ENCODE data around the gene GSTP1.
"Not testable (repeated sequence)": the region's sequence is repeated elsewhere in the genome, so short reads cannot be mapped to it uniquely, and the experiment has no call there.

Gene GSTP1

GRCh38 chr11:67616431-67617242 lies 33.0 kb downstream of the GSTP1 start:
- no peak for DNase-seq

DNA sequence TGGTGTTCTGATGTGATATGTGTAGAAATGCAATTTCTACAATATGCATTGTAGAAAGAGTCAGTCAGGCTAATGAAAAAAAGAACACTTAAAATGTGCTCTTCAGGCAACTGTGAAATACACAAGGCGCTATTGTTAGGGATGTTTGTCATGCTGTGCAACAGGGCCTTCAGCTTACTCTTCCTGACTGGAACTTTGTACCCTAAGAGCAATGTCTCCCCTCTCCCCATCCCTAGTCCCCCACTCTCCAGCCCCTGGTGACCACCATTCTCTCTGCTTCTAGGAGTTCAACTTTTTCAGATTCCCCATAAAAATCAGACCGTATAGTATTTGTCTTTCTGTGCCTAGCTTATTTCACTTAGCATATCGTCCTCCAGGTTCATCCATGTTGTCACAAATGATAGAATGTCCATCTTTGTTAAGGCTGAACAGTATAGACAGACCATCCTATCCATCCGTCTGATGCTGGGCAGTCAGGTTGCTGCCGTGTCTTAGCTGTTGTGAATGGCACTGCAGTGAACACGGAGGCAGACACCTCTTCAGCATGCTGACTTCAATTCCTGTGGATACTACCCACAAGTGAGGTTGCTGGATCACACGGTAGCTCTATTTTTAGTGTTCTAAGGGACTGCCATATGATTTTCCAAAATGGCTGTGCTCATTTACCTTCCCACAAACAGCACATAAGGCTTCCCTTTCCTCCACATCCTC lies 33.8 kb downstream of the GSTP1 start:
- no peak for DNase-seq

GRCh38 chr11:67618901-67619659 lies 35.5 kb downstream of the GSTP1 start:
- DNase-seq, result not testable (repeated sequence)

DNA sequence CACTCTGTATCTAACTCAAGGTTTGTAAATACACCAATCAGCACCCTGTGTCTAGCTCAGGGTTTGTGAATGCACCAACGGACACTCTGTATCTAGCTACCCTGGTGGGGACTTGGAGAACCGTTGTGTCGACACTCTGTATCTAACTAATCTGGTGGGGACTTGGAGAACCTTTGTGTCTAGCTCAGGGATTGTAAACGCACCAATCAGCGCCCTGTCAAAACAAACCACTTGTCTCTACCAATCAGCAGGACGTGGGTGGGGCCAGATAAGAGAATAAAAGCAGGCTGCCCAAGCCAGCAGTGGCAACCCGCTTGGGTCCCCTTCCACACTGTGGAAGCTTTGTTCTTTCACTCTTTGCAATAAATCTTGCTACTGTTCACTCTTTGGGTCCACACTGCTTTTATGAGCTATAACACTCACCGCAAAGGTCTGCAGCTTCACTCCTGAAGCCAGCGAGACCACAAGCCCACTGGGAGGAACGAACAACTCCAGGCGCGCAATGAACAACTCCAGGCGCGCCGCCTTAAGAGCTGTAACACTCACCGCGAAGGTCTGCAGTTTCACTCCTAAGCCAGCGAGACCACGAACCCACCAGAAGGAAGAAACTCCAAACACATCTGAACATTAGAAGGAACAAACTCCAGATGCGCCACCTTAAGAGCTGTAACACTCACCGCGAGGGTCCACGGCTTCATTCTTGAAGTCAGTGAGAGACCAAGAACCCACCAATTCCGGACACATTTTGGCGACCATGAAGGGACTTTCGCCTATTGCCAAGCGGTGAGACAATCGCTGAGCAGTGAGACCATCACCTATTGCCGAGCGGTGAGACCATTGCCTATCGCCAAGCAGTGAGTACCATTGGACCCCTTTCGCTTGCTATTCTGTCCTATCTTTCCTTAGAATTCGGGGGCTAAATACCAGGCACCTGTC lies 36.3 kb downstream of the GSTP1 start:
- not testable (repeated sequence) for DNase-seq

- not testable (repeated sequence) for DNase-seq
Measured at GRCh38 chr11:67620621-67621020, 37.0 kb downstream of the GSTP1 start.

DNA sequence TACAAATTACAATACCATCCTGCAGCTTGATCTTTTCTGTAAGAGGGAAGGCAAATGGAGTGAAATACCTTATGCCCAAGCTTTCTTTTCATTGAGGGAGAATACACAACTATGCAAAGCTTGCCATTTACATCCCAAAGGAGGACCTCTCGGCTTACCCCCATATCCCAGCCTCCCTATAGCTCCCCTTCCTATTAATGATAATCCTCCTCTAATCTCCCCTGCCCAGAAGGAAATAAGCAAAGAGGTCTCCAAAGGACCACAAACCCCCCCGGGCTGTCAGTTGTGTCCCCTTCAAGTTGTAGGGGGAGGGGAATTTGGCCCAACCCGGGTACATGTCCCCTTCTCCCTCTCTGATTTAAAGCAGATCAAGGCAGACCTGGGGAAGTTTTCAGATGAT lies 38.3 kb downstream of the GSTP1 start:
- DNase-seq, result not testable (repeated sequence)

GRCh38 chr11:67622905-67623304 lies 39.3 kb downstream of the GSTP1 start:
- DNase-seq, result not testable (repeated sequence)

DNA sequence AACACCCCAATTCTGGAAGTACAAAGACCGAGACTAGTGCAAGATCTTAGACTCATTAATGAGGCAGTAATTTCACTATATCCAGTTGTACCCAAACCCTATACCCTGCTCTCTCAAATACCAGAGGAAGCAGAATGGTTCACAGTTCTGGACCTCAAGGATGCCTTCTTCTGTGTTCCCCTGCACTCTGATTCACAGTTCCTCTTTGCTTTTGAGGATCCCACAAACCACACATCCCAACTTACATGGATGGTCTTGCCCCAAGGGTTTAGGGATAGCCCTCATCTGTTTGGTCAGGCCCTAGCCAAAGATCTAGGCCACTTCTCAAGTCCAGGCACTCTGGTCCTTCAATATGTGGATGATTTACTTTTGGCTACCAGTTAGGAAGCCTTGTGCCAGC lies 40.2 kb downstream of the GSTP1 start:
- DNase-seq, result not testable (repeated sequence)

DNA sequence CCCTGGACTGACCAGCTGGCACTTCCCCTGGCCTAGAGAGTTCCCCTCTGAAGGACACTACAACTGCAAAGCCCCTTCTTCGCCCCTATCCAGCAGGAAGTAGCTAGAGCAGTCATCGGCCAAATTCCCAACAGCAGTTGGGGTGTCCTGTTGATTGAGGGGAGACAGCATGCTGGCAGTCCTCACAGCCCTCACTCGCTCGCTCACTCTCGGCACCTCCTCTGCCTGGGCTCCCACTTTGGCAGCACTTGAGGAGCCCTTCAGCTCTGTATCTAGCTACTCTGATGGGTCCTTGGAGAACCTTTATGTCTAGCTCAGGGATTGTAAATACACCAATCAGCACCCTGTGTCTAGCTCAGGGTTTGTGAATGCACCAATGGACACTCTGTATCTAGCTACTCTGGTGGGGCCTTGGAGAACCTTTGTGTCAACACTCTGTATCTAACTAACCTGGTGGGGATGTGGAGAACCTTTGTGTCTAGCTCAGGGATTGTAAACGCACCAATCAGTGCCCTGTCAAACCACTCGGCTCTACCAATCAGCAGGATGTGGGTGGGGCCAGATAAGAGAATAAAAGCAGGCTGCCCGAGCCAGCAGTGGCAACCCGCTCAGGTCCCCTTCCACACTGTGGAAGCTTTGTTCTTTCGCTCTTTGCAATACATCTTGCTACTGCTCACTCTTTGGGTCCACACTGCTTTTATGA lies 42.7 kb downstream of the GSTP1 start:
- not testable (repeated sequence) for DNase-seq

GRCh38 chr11:67626970-67627369 lies 43.4 kb downstream of the GSTP1 start:
- no peak for DNase-seq

DNA sequence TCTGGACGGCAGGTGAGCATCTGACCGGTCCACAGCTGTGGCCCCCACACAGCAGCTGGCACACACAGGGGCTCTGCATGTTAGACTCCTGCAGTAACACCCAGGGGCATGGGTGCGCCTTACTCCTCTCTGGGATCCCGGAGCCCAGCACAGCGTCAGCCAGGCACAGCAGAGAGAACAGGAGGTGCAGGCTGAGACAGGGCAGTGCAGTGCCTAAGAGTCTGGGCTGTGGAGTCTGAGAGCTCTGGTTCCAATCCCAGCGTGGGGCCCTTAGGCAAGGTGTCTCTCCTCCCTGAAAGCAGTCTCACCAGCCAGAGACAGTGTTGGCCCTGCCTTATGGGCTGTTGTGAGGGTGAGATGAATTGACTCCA lies 43.8 kb downstream of the GSTP1 start:
- DNase-seq, result no peak

DNA sequence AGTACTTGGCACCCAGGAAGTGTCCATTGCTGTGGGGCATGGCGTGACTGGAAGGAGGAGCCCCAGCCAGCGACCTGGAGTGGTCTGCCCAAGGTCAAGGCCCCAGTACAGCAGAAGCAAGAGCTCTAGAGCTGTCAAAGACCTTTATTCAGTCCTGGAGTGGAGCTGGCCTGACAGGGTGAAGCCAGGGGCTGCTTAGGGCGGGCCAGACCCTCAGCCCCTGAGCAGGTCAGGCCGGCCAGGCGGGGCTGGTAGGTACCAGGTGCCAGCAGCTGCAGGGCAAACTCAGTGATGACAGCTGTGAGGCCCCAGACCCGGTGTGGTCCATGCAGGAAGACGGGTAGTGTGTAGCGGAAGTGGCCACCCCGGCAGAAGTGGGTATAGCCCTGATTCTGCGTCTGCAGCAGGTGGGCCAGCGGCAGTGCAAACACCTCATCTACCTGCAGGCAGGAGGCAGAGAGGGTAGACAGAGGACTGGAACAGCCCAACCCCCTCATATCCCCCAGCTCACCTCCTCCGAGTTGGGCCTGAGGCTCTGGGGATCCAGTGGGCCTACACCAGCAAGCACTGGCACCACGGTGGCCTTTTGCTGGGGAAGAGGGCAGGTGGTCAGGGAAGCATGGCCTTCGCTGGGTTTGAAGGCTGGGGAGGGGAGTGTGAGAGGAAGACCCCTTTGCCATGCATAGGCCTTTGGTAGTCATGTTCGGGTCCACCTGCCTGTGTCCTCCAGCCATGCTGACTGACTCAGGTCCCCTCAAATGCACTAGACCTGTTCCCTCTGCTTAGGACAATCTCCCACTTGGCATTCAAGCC lies 44.4 kb downstream of the GSTP1 start:
- DNase-seq, result no peak

DNA sequence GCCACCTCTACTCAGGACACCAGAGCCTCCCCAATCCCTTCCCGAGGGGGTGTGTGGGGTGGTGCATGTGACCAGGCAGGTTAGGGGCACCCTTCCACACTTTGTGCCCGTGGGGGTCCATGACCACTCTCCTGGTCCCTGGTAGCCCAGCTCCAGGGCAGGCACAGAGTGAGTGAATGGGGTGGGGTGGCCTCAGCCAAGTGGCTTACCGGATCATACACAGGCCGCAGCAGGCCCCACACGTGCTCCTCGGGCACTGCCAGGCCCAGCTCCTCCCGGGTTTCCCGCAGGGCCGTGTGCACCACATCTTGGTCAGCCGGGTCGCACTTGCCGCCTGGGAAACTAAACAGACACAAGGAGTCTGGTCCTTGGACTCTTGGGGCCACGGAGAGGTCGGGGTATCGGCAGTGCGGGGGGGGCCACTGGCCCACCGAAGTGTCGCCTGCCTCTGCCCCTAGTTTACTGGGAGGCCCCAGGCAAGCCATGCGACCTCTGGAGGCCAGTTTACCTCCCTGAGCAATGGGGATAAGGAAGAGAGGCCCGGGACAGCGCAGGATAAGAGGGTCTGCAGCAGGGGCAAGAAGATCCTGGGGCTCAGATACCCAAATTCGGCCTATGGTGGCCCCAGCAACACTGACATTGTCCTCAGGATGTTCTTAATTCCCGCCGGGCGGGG lies 45.2 kb downstream of the GSTP1 start:
- no peak for DNase-seq

GRCh38 chr11:67629386-67630227 lies 46.0 kb downstream of the GSTP1 start, which contains the start of gene NUDT8:
TSS of gene NUDT8 (minus strand) at chr11:67629937. CDS start at chr11:67629911, 26 bp downstream.
- peak; percentile 93 for DNase-seq

DNA sequence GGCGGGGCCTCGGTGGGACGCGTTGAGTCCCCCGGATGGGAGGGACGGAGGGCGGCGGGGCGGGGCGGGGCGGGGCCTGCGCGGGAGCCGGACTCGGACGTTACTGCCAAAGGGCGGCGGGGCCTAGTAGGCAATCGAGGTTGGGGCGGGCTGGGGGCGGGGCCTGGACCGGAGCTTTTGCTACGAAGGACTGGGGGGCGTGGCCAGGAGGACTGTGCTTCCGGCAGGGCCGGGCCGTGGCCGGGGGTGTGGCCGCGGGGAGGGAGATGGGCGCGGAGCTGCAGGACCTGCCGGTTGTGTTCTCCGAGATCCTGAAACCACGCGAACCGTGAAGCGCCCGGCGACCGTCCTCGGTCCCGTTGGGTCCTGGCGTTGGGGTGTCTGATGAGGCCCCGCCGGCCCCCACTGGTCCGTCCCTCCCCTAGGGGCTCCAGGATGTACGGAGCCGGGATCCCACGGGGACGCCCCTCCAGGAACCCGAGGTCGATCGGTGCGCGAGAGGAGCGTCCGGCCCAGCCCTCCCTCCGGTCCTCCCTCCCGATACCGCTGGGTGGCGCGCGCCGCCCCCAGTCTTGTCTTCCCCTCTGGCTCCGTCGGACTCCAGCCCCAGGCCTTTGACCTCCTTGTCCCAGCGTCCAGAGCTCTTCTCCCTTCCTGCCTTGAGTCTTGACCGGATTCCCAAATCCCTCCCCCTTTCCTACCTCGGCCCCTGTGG lies 46.8 kb downstream of the GSTP1 start:
- peak; percentile 97 for DNase-seq

DNA sequence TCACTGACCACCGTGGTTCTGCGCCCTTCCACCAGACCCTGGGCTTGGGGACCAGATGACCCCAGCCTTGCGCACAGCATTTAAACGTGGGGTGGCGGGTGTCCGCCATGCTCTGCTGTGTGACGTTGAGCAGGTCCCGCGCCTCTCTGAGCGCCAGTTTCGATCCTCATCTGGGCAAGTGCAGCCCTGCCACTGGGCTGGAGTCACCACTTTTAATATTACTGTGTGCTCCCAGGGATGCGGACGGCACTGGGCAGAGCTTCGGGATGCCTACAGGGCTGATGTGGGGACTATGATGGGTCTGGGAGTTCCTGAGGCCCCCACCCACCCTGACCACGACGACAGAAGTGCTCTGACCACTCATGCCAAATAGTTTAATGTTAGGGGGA lies 47.3 kb downstream of the GSTP1 start:
- no peak for DNase-seq

DNA sequence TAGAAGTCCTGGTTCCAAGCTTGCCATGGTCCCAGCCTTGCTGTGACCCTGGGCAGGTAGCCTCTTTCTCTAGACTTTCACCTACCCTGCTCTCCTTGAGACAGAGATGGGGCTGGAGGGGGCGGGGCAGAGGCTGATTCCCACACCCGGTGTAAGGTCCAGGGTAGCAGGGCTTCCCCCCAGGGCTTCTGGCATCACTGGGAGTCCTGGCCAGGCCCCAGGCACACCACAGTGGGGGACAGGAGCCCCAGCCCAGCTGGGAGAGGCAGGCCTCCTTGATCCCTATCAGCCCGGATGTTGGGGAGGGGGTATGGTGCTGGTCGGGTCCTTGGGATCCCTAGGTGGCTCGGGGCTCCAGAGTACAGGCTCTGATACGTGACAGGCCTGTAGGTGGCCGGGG lies 47.8 kb downstream of the GSTP1 start:
- DNase-seq, result no peak

- no peak for DNase-seq
Measured at GRCh38 chr11:67631853-67632174, 48.2 kb downstream of the GSTP1 start.
